Panc1 (cell line): Measurements from ENCODE around the gene ARL5A. TPM values are rescaled to one million over a fixed set of nuclear protein-coding genes. Genes with fewer than 3 reads are reported as not detected.

Source experiments
- ATAC-seq: fragments of 200-7000 bp; cut with Tn5 transposase; 2 replicates; pipeline ENCODE4 v1.9.1; 2020; ENCODE audit warnings: mild to moderate bottlenecking, moderate library complexity
- BruUV-seq: library from RNA; stranded (reverse); fragments of 400-500 nt; replicated peaks from 2 replicates; lab custom pipeline; 2021; lab: Mats Ljungman, UMichigan
- CTCF ChIA-PET: fragments of 300-600 bp; sonication (Branson Sonifier 250); formaldehyde crosslinking; loops from one replicate; lab custom pipeline; 2022; ENCODE audit warnings: antibody characterized with exemption; lab: Charles Lee
- POLR2A ChIA-PET: fragments of 300-600 bp; sonication (Branson Sonifier 250); formaldehyde crosslinking; loops from one replicate; lab custom pipeline; 2022; ENCODE audit warnings: antibody characterized with exemption; lab: Charles Lee
- DNase-seq: peaks from one replicate; pipeline ENCODE4 v3.0.0-alpha.2; 2010; ENCODE audit warnings: low read depth, low spot score
- H3K27ac ChIP-seq: 2 replicates; pipeline ENCODE4 v1.5.1; 2011; ENCODE audit warnings: mild to moderate bottlenecking, low read length, inconsistent platforms
- H3K27me3 ChIP-seq: fragments of 200-500 bp; sonication (Bioruptor generic); 2 replicates; pipeline ENCODE4 v1.6.0; 2014; ENCODE audit warnings: low read length, inconsistent platforms; ENCODE audit not compliant: control insufficient read depth, insufficient read depth
- H3K36me3 ChIP-seq: fragments of 200-500 bp; sonication (Bioruptor generic); 2 replicates; pipeline ENCODE4 v1.5.1; 2014; ENCODE audit warnings: inconsistent platforms, mild to moderate bottlenecking, low read length, moderate library complexity; ENCODE audit not compliant: control insufficient read depth, insufficient read depth
- H3K4me1 ChIP-seq: 2 replicates; pipeline ENCODE4 v1.5.1; 2011; ENCODE audit warnings: inconsistent platforms, mild to moderate bottlenecking, low read length, moderate library complexity; ENCODE audit not compliant: control insufficient read depth, insufficient read depth
- H3K4me3 ChIP-seq, 2 experiments: 2 replicates each; pipeline ENCODE4 v1.5.1; 2011 to 2012; ENCODE audit warnings: low read depth in 2 of 2, low read length in 2 of 2, mild to moderate bottlenecking in 2 of 2, inconsistent platforms in 1 of 2, moderate library complexity in 1 of 2
- H3K9me3 ChIP-seq: fragments of 200-500 bp; sonication (Bioruptor generic); 2 replicates; pipeline ENCODE4 v1.5.1; 2014; ENCODE audit warnings: low read depth, mild to moderate bottlenecking, inconsistent platforms, low read length, moderate library complexity; ENCODE audit not compliant: control insufficient read depth, insufficient read depth
- CTCF ChIP-seq: fragments of 450-650 bp; IDR thresholded peaks from 2 replicates; pipeline ENCODE4 v1.5.1; 2017; ENCODE audit warnings: mild to moderate bottlenecking
- POLR2AphosphoS5 ChIP-seq: IDR thresholded peaks from 2 replicates; pipeline ENCODE4 v1.6.1; 2012; ENCODE audit warnings: mild to moderate bottlenecking, low read depth, low read length, moderate library complexity
- REST ChIP-seq, 2 experiments: IDR thresholded peaks; 2 replicates each; pipeline ENCODE4 v1.6.1; 2011 to 2012; ENCODE audit warnings: low read depth in 2 of 2, control low read depth in 1 of 2, low read length in 1 of 2, mild to moderate bottlenecking in 1 of 2, moderate library complexity in 1 of 2; ENCODE audit not compliant: insufficient read depth in 1 of 2
- SIN3A ChIP-seq: IDR thresholded peaks from 2 replicates; pipeline ENCODE4 v1.6.1; 2012; ENCODE audit warnings: low read depth, mild to moderate bottlenecking, low read length, moderate library complexity, borderline replicate concordance; ENCODE audit not compliant: insufficient read depth
- TCF7L2 ChIP-seq: IDR thresholded peaks from 2 replicates; pipeline ENCODE4 v1.6.1; 2011; ENCODE audit warnings: mild to moderate bottlenecking, low read depth, low read length, inconsistent platforms
- in situ Hi-C: cut with HindIII; loops from 2 replicates; pipeline ENCODE4 v1.10.0; 2016; ENCODE audit warnings: low sequenced_read_pairs, low pct_unique_long_range_greater_than_20kb
- intact Hi-C: fragments of 100-400 bp; cut with micrococcal nuclease; formaldehyde crosslinking; loops from one replicate; pipeline ENCODE4 v1.10.0; 2022; ENCODE audit not compliant: unreplicated experiment
- total RNA-seq: library from RNA; stranded (reverse); gene quantifications from one replicate; pipeline ENCODE4 v1.2.1, GENCODE V29; 2021; ENCODE audit not compliant: unreplicated experiment

ARL5A gene
- total RNA-seq, 1 experiment from 2014 or later = 47.5 TPM

GRCh38 chr2:151753540-151753939 is 74.7 kb downstream of the ARL5A start:
- BruUV-seq = no TSS peak
- Histone ChIP-seq H3K36me3 (no peaks in the 10 kb centered on the region), H3K4me3 (no peak overlapping the region), H3K27ac (no peak overlapping the region), H3K9me3 (no peaks in the 10 kb centered on the region; the same call in 1 of the 2 replicates), H3K4me1 (no peaks in the 10 kb centered on the region), H3K27me3 (peaks cover 4% of the 10 kb centered on the region)
- in situ Hi-C loops = no loop called here
- no peak for ATAC-seq
- intact Hi-C loops = no loop called here
- no peak for DNase-seq
- ChIA-PET CTCF (no interaction called here), POLR2A (no interaction called here)
- TF ChIP-seq TCF7L2 = no peak
- TF ChIP-seq REST (IDR thresholded peaks at IDR 0.05; ENCODE audit: insufficient read depth in 1 of 2, low read depth in 2 of 2, low read length in 1 of 2) = no peak
- no peak for TF ChIP-seq CTCF
- no peak for TF ChIP-seq SIN3A
- no peak for TF ChIP-seq POLR2AphosphoS5

Other genes with a start within 250 kb of the ARL5A start
- 0.10 TPM for gene NEB, start 93.9 kb downstream of the ARL5A start, total RNA-seq